Mesenchymal stem cell (in vitro differentiated cells and primary cell): Measurements from ENCODE around the gene ANGPTL2.
A peak's percentile ranks its signal among the peaks of the same experiment; 100 is the strongest.

Experiments used
- DNase-seq: peaks from one replicate; pipeline ENCODE4 v3.0.0-alpha.2; 2013
- H2AFZ ChIP-seq: one replicate; pipeline ENCODE4 v1.6.1; 2013; ENCODE audit warnings: low read depth, mild to moderate bottlenecking, control low read depth, inconsistent platforms, low read length, moderate library complexity
- H2AK5ac ChIP-seq: 2 replicates; pipeline ENCODE4 v1.6.1; 2013; ENCODE audit warnings: low read length, moderate library complexity, mild to moderate bottlenecking, inconsistent platforms; ENCODE audit not compliant: severe bottlenecking
- H2BK120ac ChIP-seq: one replicate; pipeline ENCODE4 v1.6.1; 2013; ENCODE audit warnings: low read depth, mild to moderate bottlenecking, inconsistent platforms, low read length, moderate library complexity
- H2BK12ac ChIP-seq, 2 experiments: one replicate each; pipeline ENCODE4 v1.6.1; 2013; ENCODE audit warnings: inconsistent platforms in 2 of 2, low read length in 2 of 2, mild to moderate bottlenecking in 2 of 2, moderate library complexity in 2 of 2, control low read depth in 1 of 2
- H2BK15ac ChIP-seq: one replicate; pipeline ENCODE4 v1.6.1; 2013; ENCODE audit warnings: mild to moderate bottlenecking, low read depth, inconsistent platforms; ENCODE audit not compliant: poor library complexity, severe bottlenecking
- H2BK5ac ChIP-seq: 2 replicates; pipeline ENCODE4 v1.6.1; 2013; ENCODE audit warnings: low read depth, mild to moderate bottlenecking, low read length, control low read depth, inconsistent platforms; ENCODE audit not compliant: poor library complexity, severe bottlenecking
- H3K14ac ChIP-seq, 2 experiments: one replicate each; pipeline ENCODE4 v1.6.1; 2013; ENCODE audit warnings: inconsistent platforms in 2 of 2, low read length in 2 of 2, control low read depth in 1 of 2, mild to moderate bottlenecking in 1 of 2, moderate library complexity in 1 of 2
- H3K18ac ChIP-seq, 2 experiments: one replicate each; pipeline ENCODE4 v1.6.1; 2013; ENCODE audit warnings: inconsistent platforms in 2 of 2, low read length in 2 of 2, control low read depth in 1 of 2, low read depth in 1 of 2, mild to moderate bottlenecking in 1 of 2
- H3K23ac ChIP-seq, 2 experiments: one replicate each; pipeline ENCODE4 v1.6.1; 2013; ENCODE audit warnings: inconsistent platforms in 2 of 2, low read length in 2 of 2, mild to moderate bottlenecking in 2 of 2, moderate library complexity in 2 of 2, control low read depth in 1 of 2
- H3K27ac ChIP-seq: 2 replicates; pipeline ENCODE4 v1.5.1; 2013; ENCODE audit warnings: mild to moderate bottlenecking, moderate library complexity, low read length, control low read depth, inconsistent platforms; ENCODE audit not compliant: poor library complexity, severe bottlenecking
- H3K27me3 ChIP-seq, 2 experiments: 2 replicates each; pipeline versions ENCODE4 v1.6.1 to v1.7.0; 2013; ENCODE audit warnings: low read length in 2 of 2, mild to moderate bottlenecking in 2 of 2, moderate library complexity in 2 of 2, control low read depth in 1 of 2, inconsistent platforms in 1 of 2; ENCODE audit not compliant: control insufficient read depth in 1 of 2, insufficient read depth in 1 of 2
- H3K36me3 ChIP-seq, 2 experiments: 2 replicates each; pipeline versions ENCODE4 v1.6.1 to v1.7.0; 2013; ENCODE audit warnings: low read length in 2 of 2, control low read depth in 1 of 2, inconsistent platforms in 1 of 2, low read depth in 1 of 2, mild to moderate bottlenecking in 1 of 2; ENCODE audit not compliant: insufficient read depth in 2 of 2, control insufficient read depth in 1 of 2
- H3K4ac ChIP-seq, 2 experiments: one replicate each; pipeline ENCODE4 v1.6.1; 2013; ENCODE audit warnings: inconsistent platforms in 2 of 2, low read length in 2 of 2, mild to moderate bottlenecking in 2 of 2, moderate library complexity in 2 of 2, control low read depth in 1 of 2, low read depth in 1 of 2
- H3K4me1 ChIP-seq: 2 replicates; pipeline ENCODE4 v1.6.1; 2013; ENCODE audit warnings: low read depth, low read length, control low read depth; ENCODE audit not compliant: control insufficient read depth, insufficient read depth
- H3K4me2 ChIP-seq: 2 replicates; pipeline ENCODE4 v1.6.1; 2013; ENCODE audit warnings: low read length, mild to moderate bottlenecking, inconsistent platforms; ENCODE audit not compliant: poor library complexity, severe bottlenecking
- H3K4me3 ChIP-seq, 2 experiments: 2 replicates each; pipeline versions ENCODE4 v1.5.1 to v1.7.0; 2013; ENCODE audit warnings: low read length in 2 of 2, mild to moderate bottlenecking in 2 of 2, control low read depth in 1 of 2, low read depth in 1 of 2; ENCODE audit not compliant: insufficient read depth in 1 of 2
- H3K79me1 ChIP-seq: replicated peaks from 2 replicates; pipeline ENCODE4 v1.6.1; 2013; ENCODE audit warnings: mild to moderate bottlenecking, control low read depth, low read length, inconsistent platforms; ENCODE audit not compliant: poor library complexity, severe bottlenecking
- H3K9ac ChIP-seq: 2 replicates; pipeline ENCODE4 v1.7.0; 2013; ENCODE audit warnings: mild to moderate bottlenecking, low read length, moderate library complexity
- H3K9me3 ChIP-seq: 2 replicates; pipeline ENCODE4 v1.7.0; 2013; ENCODE audit warnings: mild to moderate bottlenecking, low read length; ENCODE audit not compliant: control insufficient read depth
- H4K8ac ChIP-seq: one replicate; pipeline ENCODE4 v1.6.1; 2013; ENCODE audit warnings: inconsistent platforms, mild to moderate bottlenecking, low read length, moderate library complexity
- H4K91ac ChIP-seq: one replicate; pipeline ENCODE4 v1.6.1; 2013; ENCODE audit warnings: mild to moderate bottlenecking, low read length, inconsistent platforms
- WGBS: methylation state at CpG from one replicate; pipeline ENCODE4 v1.1.7; 2013; ENCODE audit warnings: mixed read lengths; 5-methylcytosine and 5-hydroxymethylcytosine counted together

The ANGPTL2 gene

GRCh38 chr9:127114606-127115005 lies 7.8 kb downstream of the ANGPTL2 start:
- peaks cover 0 to 58% of the 10 kb centered on the region in 2 experiments for H3K36me3 ChIP-seq
- WGBS: 94% methylated on average over 5 of the region's 5 CpGs
- no peak overlapping the region for H3K4me2 ChIP-seq
- H3K9ac ChIP-seq: no peak overlapping the region
- no peak overlapping the region for H3K18ac ChIP-seq
- no peak overlapping the region for H3K4me3 ChIP-seq
- no peak overlapping the region for H2AFZ ChIP-seq
- no peak overlapping the region for H2BK5ac ChIP-seq
- H3K9me3 ChIP-seq: no peaks in the 10 kb centered on the region
- no peak overlapping the region for H2BK120ac ChIP-seq
- H3K27ac ChIP-seq: no peak overlapping the region
- no peak overlapping the region for H4K91ac ChIP-seq
- no peak overlapping the region for H2AK5ac ChIP-seq
- H3K14ac ChIP-seq: no peak overlapping the region
- peaks cover 0 to 7% of the 10 kb centered on the region in 2 experiments for H3K27me3 ChIP-seq
- H3K4me1 ChIP-seq: peaks cover 3% of the 10 kb centered on the region
- no peak for DNase-seq
- no peak overlapping the region for H2BK15ac ChIP-seq
- no peaks in the 10 kb centered on the region for H3K79me1 ChIP-seq
- H3K4ac ChIP-seq: no peak overlapping the region
- H4K8ac ChIP-seq: peak overlapping the region; percentile 16
- H2BK12ac ChIP-seq: no peak overlapping the region
- H3K23ac ChIP-seq: no peak overlapping the region

- DNase-seq: no peak
- no peak overlapping the region for H2BK12ac ChIP-seq
- H3K4me1 ChIP-seq: peaks cover 3% of the 10 kb centered on the region
- H3K18ac ChIP-seq: peak overlapping the region in 1 of 2 experiments; percentile 58
- H3K79me1 ChIP-seq: no peaks in the 10 kb centered on the region
- no peak overlapping the region for H2AFZ ChIP-seq
- no peak overlapping the region for H2BK15ac ChIP-seq
- H4K8ac ChIP-seq: no peak overlapping the region
- WGBS: 93% methylated on average over 10 of the region's 10 CpGs
- H3K4me2 ChIP-seq: no peak overlapping the region
- peak overlapping the region in 1 of 2 experiments; percentile 26 for H3K4ac ChIP-seq
- H3K14ac ChIP-seq: no peak overlapping the region
- no peaks in the 10 kb centered on the region for H3K9me3 ChIP-seq
- no peak overlapping the region for H3K27ac ChIP-seq
- peaks cover 0 to 10% of the 10 kb centered on the region in 2 experiments for H3K27me3 ChIP-seq
- H3K36me3 ChIP-seq: peaks cover 0 to 58% of the 10 kb centered on the region in 2 experiments
- no peak overlapping the region for H3K9ac ChIP-seq
- no peak overlapping the region for H3K23ac ChIP-seq
- H4K91ac ChIP-seq: no peak overlapping the region
- H2BK5ac ChIP-seq: no peak overlapping the region
- no peak overlapping the region for H3K4me3 ChIP-seq
- H2BK120ac ChIP-seq: no peak overlapping the region
- no peak overlapping the region for H2AK5ac ChIP-seq
These were observed 9.1 kb downstream of the ANGPTL2 start for GRCh38 chr9:127113191-127113972.

GRCh38 chr9:127112735-127113161 lies 9.7 kb downstream of the ANGPTL2 start:
- no peak overlapping the region for H3K18ac ChIP-seq
- peaks cover 0 to 10% of the 10 kb centered on the region in 2 experiments for H3K27me3 ChIP-seq
- no peak overlapping the region for H3K4me3 ChIP-seq
- H4K8ac ChIP-seq: no peak overlapping the region
- 100% methylated on average over 3 of the region's 3 CpGs for WGBS
- H3K9me3 ChIP-seq: no peaks in the 10 kb centered on the region
- no peak overlapping the region for H3K23ac ChIP-seq
- no peak for DNase-seq
- peaks cover 2 to 59% of the 10 kb centered on the region in 2 experiments for H3K36me3 ChIP-seq
- no peak overlapping the region for H2BK15ac ChIP-seq
- H3K9ac ChIP-seq: no peak overlapping the region
- H2AK5ac ChIP-seq: no peak overlapping the region
- no peak overlapping the region for H2BK5ac ChIP-seq
- H4K91ac ChIP-seq: no peak overlapping the region
- H2BK120ac ChIP-seq: no peak overlapping the region
- H3K4me1 ChIP-seq: peaks cover 4% of the 10 kb centered on the region
- no peak overlapping the region for H2AFZ ChIP-seq
- no peak overlapping the region for H2BK12ac ChIP-seq
- no peaks in the 10 kb centered on the region for H3K79me1 ChIP-seq
- no peak overlapping the region for H3K4ac ChIP-seq
- no peak overlapping the region for H3K14ac ChIP-seq
- no peak overlapping the region for H3K4me2 ChIP-seq
- H3K27ac ChIP-seq: no peak overlapping the region

- H3K4me2 ChIP-seq: no peak overlapping the region
- no peak overlapping the region for H3K23ac ChIP-seq
- no peak overlapping the region for H2BK15ac ChIP-seq
- H3K27ac ChIP-seq: no peak overlapping the region
- no peak overlapping the region for H4K91ac ChIP-seq
- no peak overlapping the region for H3K18ac ChIP-seq
- no peak overlapping the region for H4K8ac ChIP-seq
- H3K27me3 ChIP-seq: peaks cover 0 to 10% of the 10 kb centered on the region in 2 experiments
- H3K4me3 ChIP-seq: no peak overlapping the region
- H3K14ac ChIP-seq: no peak overlapping the region
- H3K36me3 ChIP-seq: peaks cover 4 to 60% of the 10 kb centered on the region in 2 experiments
- H3K79me1 ChIP-seq: no peaks in the 10 kb centered on the region
- no peaks in the 10 kb centered on the region for H3K9me3 ChIP-seq
- no peak overlapping the region for H2BK120ac ChIP-seq
- WGBS: 55% methylated on average over 7 of the region's 7 CpGs
- H3K4ac ChIP-seq: no peak overlapping the region
- no peak overlapping the region for H2AK5ac ChIP-seq
- no peak overlapping the region for H2AFZ ChIP-seq
- no peak overlapping the region for H2BK5ac ChIP-seq
- H3K9ac ChIP-seq: no peak overlapping the region
- H3K4me1 ChIP-seq: peaks cover 5% of the 10 kb centered on the region
- DNase-seq: no peak
- H2BK12ac ChIP-seq: no peak overlapping the region
These were observed 10.4 kb downstream of the ANGPTL2 start for GRCh38 chr9:127112056-127112455.
